ENCODE results near the gene SEC63. TPM values are rescaled to one million over a fixed set of nuclear protein-coding genes. Genes with fewer than 3 reads are reported as not detected.

Gene SEC63
- total RNA-seq, 1 donor from 2014 or later: 311 TPM

DNA sequence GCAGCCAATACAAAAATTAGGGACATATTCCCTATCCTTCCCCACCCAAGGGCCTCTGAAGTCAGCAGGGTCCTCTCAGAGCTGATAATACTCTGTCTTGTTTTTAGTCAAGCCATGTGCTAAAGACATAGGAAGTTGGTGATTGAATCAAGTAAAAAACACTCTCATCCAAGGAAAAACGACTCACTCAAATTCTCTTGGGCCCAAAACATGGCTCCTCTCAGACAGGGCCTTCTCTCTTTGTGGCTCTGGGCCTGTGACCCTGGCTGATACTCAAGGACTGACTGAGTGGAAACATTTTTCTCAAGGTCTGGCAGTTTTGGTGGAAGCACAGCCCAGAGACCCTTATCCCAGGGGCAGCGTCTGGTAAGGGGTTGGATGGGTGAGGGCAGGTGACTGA lies 127.9 kb downstream of the SEC63 start:
- peaks cover 2% of the 10 kb centered on the region for H3K9me3 Mint-ChIP-seq (ENCODE audit: unreplicated experiment)
- no peaks in the 10 kb centered on the region for H3K36me3 Mint-ChIP-seq (ENCODE audit: unreplicated experiment)
- TF ChIP-seq, protein P1, sequence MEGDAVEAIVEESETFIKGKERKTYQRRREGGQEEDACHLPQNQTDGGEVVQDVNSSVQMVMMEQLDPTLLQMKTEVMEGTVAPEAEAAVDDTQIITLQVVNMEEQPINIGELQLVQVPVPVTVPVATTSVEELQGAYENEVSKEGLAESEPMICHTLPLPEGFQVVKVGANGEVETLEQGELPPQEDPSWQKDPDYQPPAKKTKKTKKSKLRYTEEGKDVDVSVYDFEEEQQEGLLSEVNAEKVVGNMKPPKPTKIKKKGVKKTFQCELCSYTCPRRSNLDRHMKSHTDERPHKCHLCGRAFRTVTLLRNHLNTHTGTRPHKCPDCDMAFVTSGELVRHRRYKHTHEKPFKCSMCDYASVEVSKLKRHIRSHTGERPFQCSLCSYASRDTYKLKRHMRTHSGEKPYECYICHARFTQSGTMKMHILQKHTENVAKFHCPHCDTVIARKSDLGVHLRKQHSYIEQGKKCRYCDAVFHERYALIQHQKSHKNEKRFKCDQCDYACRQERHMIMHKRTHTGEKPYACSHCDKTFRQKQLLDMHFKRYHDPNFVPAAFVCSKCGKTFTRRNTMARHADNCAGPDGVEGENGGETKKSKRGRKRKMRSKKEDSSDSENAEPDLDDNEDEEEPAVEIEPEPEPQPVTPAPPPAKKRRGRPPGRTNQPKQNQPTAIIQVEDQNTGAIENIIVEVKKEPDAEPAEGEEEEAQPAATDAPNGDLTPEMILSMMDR (IDR thresholded peaks at IDR 0.05; ENCODE audit: partially characterized antibody, unreplicated experiment): no peak
- H3K4me1 Mint-ChIP-seq (ENCODE audit: low read depth, unreplicated experiment): no peaks in the 10 kb centered on the region
- no peak overlapping the region for H3K27ac Mint-ChIP-seq (ENCODE audit: unreplicated experiment)
- no peaks in the 10 kb centered on the region for H3K27me3 Mint-ChIP-seq (ENCODE audit: unreplicated experiment)
- DNase-seq: no peak
- no peak overlapping the region for H3K4me3 Mint-ChIP-seq (ENCODE audit: unreplicated experiment)

DNA sequence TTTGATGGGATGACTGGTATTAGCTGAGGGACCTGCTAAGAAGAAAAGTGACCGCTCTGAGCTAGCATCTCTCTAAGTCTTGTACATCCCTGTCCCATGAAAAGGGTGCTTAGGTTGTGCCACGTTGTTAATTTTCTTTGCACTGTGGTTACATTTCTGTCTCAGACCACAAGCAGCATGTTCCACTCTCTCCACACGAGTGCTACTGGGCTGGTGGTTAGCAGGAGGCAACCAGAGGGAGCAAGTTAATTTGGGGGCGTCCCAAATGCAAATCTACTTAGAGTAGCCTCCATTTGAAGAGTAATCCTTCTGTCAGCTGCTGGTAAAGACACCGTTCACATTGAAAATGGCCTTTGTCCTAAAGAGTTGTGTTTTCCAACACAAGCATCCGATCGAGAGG lies 130.5 kb downstream of the SEC63 start:
- no peak for DNase-seq
- Mint-ChIP-seq H3K4me3 (ENCODE audit: unreplicated experiment) (no peak overlapping the region), H3K9me3 (ENCODE audit: unreplicated experiment) (peaks cover 2% of the 10 kb centered on the region), H3K27ac (ENCODE audit: unreplicated experiment) (no peak overlapping the region), H3K4me1 (ENCODE audit: low read depth, unreplicated experiment) (no peaks in the 10 kb centered on the region), H3K27me3 (ENCODE audit: unreplicated experiment) (no peaks in the 10 kb centered on the region), H3K36me3 (ENCODE audit: unreplicated experiment) (no peaks in the 10 kb centered on the region)
- TF ChIP-seq, protein P1 (IDR thresholded peaks at IDR 0.05; ENCODE audit: partially characterized antibody, unreplicated experiment): no peak

DNA sequence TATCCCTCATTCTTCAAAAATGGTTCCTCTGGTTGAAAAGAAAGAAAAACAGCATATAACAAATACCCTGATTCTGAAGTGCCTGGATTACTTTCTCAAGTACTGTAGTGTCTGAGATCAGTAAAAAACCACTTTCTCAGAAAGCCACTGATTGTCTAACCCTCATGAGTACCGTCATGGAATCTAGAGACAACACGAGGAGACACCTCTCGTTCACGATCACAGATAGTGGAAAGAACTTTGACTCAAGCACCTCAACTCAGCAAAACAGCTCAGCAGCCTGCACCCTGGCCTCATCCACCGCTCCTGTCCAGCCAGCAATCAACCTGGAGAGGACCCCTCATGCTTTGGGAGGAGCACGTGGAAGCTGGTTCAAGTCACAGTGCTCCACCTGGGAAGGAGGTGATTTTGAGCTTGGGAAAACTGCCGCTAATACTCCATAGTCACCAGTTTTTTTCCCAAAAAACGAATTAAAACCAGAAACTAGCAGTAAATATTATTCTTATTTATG lies 134.9 kb downstream of the SEC63 start:
- Mint-ChIP-seq H3K4me3 (ENCODE audit: unreplicated experiment) (no peak overlapping the region), H3K9me3 (ENCODE audit: unreplicated experiment) (no peaks in the 10 kb centered on the region), H3K4me1 (ENCODE audit: low read depth, unreplicated experiment) (peaks cover 14% of the 10 kb centered on the region), H3K27ac (ENCODE audit: unreplicated experiment) (no peak overlapping the region), H3K36me3 (ENCODE audit: unreplicated experiment) (no peaks in the 10 kb centered on the region), H3K27me3 (ENCODE audit: unreplicated experiment) (no peaks in the 10 kb centered on the region)
- DNase-seq: no peak
- TF ChIP-seq, protein P1 (IDR thresholded peaks at IDR 0.05; ENCODE audit: partially characterized antibody, unreplicated experiment): no peak

DNA sequence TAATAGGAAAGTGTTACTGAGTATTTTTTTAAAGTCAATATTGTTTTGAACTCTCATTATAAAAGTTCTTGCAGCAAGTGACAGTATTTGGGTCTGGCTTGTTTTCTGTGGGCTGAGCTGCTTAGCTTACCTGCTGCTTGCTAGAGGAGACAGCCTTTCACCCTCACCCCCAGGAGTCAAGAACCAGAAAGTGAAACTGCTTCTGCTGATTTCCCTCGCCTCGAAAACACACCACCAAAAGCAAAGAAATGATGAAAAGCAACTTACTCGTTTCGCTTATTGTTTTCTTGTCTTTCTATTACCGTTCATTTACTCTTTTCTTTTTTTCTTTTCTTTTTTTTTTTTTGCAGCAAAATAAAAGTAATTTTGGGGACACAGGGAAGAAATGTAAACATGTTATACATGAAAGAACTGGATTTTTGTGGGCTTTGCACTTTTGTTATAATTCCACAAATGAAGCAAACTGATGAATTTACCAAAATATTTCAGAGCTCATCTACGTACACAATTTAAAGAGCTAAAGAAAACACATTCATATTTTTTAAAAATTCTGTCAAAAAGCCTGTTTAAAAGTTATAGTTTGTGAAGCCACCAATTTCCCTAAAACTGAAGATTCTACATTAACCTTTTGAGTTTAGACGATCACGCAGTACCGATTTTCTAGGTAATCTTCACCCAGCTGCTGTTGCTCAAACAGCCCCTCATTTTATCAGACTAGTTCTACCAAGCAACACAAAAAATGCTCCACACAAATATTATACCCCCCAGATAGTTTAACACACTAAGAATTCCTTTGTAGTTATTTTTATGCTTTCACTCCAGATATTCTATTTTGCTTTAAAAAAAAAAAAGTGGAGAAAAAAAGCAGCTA lies 135.6 kb downstream of the SEC63 start:
- H3K4me1 Mint-ChIP-seq (ENCODE audit: low read depth, unreplicated experiment): peaks cover 14% of the 10 kb centered on the region
- TF ChIP-seq, protein P1 (IDR thresholded peaks at IDR 0.05; ENCODE audit: partially characterized antibody, unreplicated experiment): no peak
- H3K36me3 Mint-ChIP-seq (ENCODE audit: unreplicated experiment): no peaks in the 10 kb centered on the region
- H3K4me3 Mint-ChIP-seq (ENCODE audit: unreplicated experiment): no peak overlapping the region
- no peak overlapping the region for H3K27ac Mint-ChIP-seq (ENCODE audit: unreplicated experiment)
- no peaks in the 10 kb centered on the region for H3K27me3 Mint-ChIP-seq (ENCODE audit: unreplicated experiment)
- H3K9me3 Mint-ChIP-seq (ENCODE audit: unreplicated experiment): no peaks in the 10 kb centered on the region
- DNase-seq: no peak

DNA sequence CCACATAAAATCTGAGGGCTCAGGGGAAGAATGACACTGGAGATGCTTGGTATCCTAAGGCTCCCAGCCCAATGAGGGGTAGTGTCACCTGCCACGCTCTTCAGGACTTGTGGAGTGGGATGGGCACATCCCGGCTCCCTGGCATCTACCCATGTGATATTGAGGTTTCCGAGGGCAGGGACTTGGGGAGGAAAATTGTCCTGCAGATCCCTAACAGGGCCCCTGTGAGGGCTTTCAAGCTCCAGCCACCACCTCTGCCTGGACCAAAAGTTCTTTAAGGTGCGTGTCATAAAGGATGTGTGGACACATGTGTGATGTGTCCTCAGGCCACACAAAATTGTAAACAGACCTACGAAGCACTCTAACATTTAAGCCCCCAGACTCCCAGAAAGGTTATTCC lies 136.4 kb downstream of the SEC63 start:
- DNase-seq: no peak
- no peaks in the 10 kb centered on the region for H3K27me3 Mint-ChIP-seq (ENCODE audit: unreplicated experiment)
- peaks cover 14% of the 10 kb centered on the region for H3K4me1 Mint-ChIP-seq (ENCODE audit: low read depth, unreplicated experiment)
- no peak overlapping the region for H3K27ac Mint-ChIP-seq (ENCODE audit: unreplicated experiment)
- no peaks in the 10 kb centered on the region for H3K9me3 Mint-ChIP-seq (ENCODE audit: unreplicated experiment)
- H3K36me3 Mint-ChIP-seq (ENCODE audit: unreplicated experiment): no peaks in the 10 kb centered on the region
- no peak overlapping the region for H3K4me3 Mint-ChIP-seq (ENCODE audit: unreplicated experiment)
- TF ChIP-seq, protein P1 (IDR thresholded peaks at IDR 0.05; ENCODE audit: partially characterized antibody, unreplicated experiment): no peak

Data from glutamatergic neuron (in vitro differentiated cells).